ENCODE results near the gene FNBP1L. TPM values are rescaled to one million over a fixed set of nuclear protein-coding genes. Genes with fewer than 3 reads are reported as not detected.

The FNBP1L gene
- total RNA-seq (2014; rRNA removed; shearing (Covaris generic)): 27.1 and 34.9 TPM in 2 replicates

DNA sequence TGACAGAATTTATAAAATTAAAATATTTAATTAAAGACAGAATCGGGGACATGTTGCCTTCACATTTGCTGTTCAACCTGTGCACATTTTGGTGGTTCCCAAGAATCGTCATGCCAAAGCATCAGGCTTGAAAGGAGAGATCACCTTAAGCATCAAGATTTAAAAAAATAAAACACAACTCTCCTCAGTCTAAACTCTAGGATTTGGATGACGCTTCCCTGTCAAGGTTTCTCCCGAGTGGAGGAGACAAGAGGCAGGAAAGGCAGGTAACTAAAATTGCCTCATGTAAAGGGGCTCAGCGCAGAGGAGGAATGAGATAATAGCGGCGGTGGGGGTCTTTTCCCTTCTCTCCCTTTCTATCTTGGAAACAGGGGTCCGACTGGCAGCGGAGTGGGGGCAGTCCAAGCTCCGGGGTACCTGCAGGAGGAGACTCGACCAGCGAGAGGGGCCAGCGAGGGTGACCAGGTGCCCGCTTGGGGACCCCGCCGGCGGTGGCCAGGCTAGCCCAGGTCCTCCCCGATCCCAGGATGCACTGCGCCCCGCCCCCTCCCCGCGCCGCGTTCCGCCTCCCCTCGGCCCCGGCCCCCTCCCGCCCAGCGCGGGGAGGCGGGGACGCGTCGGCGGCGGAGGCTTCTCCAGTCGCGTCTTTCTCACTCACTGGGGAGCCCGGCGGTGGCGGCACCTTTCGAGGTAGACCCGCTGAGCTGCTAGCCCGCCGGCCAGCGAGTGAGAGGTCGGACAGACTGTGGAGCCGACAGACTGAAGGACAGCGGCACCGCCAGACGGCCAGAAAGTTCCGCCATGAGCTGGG lies at the start of gene FNBP1L:
Gene FNBP1L, plus strand, starts transcription at position 638 of the 811 bp plus-strand sequence. Its CDS starts 164 bp downstream, at position 802.
- DNase-seq (ENCODE audit: low spot score): peak; percentile 50

DNA sequence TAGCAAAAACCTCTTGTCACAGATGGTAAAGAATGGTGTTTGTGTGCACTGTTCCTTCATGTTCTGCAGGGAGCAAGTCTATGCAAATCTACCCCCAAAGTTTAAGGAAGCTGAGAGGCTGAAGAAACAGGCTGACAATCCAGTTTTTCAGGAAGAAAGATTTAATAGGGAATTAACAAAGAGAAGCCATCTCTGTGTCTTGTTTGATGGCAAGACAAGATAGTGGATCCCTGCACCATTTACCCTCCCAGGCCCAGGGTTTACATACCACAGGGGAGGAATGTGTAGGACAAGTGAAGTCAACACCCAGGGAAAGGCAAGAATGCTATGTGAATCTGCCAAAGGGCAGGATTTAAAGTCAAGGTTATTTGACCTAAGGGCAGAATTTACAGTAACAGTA lies 48.1 kb upstream of the FNBP1L start:
- no peak for DNase-seq (ENCODE audit: low spot score)

DNA sequence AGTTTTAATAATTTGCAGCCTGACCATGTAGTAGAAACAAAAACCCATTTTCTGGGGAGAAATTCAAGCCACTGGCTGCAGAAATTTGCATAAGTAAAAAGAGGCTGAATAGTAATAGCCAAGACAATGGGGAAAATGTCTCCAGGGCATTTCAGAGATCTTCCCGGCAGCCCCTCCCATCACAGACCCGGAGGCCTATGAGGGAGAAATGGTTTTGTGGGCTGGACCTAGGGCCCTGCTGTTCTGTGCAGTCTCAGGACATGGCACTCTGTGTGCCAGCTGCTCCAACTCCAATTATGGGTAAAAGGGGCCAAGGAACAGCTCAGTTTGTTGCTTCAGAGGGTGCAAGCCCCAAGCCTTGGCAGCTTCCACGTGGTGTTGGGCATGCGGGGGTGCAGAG lies 39.7 kb upstream of the FNBP1L start:
- DNase-seq (ENCODE audit: low spot score): no peak

DNA sequence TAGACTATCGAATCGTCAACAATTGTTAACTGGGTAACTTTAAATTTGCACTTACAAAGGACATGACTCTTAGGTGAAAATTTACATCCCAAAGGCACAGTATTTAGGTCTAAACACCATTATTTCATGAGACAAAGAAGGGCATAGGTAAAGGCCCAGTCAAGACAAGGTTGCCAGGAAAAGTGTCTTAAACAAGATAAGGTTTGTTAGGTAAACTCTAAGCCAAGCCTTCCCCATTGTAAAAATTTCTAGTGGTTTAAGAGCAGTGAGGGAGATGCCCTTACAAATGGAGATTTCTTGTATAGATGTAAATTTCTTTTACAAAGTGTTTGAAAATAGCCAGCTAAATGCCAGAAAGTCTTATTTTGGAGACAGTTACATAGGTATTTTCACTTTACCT lies 36.9 kb upstream of the FNBP1L start:
- DNase-seq (ENCODE audit: low spot score): no peak

DNA sequence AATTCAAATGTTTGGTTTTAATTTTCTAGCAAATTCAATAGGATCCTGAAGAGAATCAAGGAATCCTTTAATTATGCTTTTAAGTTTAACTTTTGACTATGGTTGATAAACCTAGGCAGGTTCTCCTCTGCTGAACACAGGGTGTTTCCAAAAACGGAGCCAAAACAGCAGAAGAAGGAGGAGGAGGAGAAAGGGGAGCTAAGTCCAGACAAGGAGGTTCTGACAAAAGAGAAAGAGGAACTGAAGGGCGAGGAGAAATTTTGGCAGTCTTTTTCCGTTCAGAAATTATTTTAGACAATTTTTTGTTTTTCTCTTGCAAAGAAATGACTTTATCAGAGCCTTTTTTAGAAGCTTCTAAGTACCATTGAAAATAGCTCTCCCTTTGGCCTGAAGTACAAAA lies 33.2 kb upstream of the FNBP1L start:
- no peak for DNase-seq (ENCODE audit: low spot score)

DNA sequence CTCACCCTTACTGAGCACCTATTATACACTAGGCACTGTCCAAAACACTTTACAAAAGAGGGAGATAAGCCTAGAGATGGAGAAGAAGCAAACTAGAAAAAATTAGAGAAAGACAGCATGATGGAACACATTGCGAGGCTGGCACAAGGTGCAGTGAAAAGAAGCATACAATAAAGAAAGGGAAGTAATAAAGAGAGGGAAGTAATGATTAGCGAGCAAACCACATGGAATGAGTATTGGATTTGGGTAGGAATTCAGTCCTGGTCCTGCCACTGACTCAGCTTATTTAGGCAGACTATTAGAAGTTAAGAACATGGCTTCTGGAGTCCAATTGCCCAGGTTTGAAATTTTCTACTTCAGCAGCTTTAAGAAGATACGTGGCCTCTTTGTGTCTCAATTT lies 32.6 kb upstream of the FNBP1L start:
- DNase-seq (ENCODE audit: low spot score): no peak

DNA sequence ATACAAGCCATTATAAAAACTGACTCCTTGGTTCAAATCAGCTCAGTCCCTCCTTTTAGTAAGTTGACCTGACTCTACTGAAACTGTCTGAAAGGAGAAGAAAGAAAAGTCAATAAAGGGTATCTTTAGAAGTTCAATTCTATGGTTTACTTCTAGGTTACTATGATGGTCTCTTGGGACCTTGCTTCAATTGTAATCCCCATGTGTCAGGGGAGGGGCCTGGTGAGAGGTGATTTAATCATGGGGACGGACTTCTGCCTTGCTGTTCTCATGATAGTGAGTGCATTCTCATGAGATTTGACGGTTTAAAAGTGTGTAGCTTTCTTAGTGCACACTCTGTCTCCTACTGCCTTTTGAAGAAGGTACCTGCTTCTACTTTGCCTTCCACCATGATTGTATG lies 31.7 kb upstream of the FNBP1L start:
- no peak for DNase-seq (ENCODE audit: low spot score)

DNA sequence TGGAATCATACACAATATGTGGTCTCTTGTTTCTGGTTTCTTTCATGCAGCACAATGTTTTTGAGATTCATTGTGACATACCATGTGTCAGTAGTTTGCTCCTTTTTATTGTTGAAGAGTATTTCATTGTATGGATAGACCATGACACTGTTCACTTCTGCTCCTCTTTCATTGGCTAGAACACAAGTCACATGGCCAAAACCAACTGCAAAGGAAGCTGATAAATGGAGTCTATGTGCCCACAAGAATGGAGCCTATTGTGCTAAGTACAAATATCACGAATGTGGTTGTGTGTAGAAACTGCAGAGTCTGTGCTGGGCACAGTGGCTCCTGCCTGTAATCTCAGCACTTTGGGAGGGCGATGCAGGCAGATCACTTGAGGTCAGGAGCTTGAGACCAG lies 28.6 kb upstream of the FNBP1L start:
- no peak for DNase-seq (ENCODE audit: low spot score)

DNA sequence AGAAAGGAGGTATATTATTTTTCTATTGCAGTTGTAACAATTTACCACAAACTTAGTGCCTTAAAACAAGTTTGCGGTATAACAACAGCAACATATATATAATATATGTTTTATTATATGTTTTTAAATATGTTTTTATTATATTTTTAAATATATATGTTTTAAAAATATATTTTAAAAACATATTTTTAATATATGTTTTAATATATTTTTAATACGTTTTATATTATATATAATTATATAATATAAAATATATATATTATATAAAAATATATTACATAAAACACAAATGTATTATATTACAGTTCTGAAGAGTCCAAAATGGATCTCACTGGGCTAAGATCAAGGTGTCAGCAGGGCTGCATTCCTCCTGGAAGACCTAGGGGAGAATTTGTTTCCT lies 27.5 kb upstream of the FNBP1L start:
- no peak for DNase-seq (ENCODE audit: low spot score)

DNA sequence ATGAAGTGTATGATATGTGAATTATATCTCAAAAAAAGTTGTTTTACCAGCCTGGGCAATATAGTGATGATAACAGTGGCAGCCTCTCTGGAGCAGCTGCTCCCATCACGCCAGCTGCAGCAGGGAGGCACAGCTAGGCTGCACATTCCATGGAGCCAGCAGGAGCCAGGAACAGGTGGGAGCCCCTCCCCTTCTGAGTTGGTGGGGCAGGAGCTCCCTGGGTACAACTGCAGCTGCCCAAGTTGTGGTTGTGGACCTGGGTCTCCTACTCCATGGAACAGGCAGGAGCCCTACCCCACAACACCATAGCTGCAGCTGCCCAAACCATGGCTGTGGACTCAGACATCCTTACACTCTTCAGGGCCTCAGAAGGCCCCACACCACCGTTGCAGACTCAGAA lies 21.7 kb upstream of the FNBP1L start:
- DNase-seq (ENCODE audit: low spot score): no peak

DNA sequence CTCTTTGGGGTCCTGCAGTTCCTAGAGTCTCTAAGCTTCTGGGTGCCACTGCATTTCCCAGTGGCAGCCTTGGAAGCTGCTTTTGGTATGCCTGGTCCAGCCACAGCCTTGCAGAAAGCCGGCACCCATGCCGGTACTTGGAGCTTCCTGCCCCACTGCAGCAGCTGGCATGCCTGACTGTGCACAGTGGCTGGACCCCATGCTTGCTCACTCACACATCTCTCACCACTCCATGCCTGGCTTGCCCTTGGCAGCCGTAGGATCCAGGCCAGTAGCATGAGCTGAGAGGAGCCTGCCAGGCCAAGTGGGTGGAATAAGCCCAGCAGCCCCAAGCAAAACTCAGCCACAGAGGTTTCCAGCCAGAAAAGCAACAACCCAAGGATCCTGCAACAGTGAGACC lies 20.3 kb upstream of the FNBP1L start:
- DNase-seq (ENCODE audit: low spot score): no peak

DNA sequence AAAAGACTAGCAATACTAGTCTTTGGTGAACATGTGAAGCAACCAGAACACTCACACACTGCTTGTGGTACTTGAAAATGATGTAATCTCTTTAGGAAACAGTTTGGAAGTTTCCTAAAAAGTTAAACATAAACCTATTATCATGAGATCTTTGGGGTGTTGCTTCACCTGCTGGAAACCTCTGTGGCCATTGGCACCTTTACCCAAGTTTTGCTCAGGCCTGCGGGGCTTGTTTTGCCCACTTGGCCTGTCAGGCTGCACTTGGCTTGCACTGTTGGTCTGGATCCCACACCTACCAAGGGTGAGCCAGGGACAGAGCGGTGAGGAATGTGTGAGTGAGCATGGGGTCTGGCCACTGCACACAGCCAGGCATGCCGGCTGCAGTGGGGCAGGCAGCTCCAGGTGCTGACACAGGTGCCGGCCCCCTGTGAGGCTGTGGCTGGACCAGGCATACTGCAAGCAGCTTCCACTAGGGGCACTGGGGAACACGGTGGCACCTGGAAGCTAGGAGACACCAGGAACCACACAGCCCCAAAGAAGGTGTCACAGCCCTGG lies 14.4 kb upstream of the FNBP1L start:
- DNase-seq (ENCODE audit: low spot score): no peak

DNA sequence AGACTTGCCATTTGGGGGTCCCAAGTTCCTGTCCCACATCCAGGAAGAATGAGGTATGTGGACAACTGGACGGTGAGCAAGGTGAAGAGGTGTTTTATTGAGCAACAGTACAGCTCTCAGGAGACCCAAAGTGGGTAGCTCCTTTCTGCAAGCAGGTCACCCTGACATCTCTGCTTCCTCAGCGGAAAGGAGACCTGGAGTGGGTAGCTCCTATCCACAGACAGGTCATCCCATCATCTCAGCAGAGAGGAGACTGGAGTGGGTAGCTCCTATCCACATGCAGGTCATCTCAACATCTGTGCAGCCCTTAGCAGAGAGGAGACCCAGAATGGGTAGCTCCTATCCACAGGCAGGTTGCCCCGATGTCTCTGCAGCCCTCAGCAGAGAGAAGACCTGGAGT lies 13.8 kb upstream of the FNBP1L start:
- no peak for DNase-seq (ENCODE audit: low spot score)

DNA sequence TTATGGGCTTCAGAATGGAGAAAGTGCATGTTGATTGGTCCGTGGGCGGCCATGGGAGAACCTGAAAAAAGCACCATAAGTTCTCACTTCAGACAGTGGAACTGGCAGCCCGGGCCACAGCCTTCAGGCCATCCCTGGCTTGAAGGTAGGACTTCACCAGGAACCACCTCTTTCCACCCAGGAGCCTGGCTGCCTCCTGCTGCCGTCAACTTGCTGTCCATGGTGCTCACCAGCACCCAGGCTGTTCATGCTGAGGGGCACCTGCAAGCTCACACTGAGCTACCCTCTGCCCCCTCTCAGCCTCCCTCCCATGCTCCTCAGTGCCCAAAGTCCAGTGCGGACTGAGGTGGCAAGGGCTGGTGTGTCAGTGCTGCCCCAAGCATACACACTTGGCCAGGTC lies 12.9 kb upstream of the FNBP1L start:
- no peak for DNase-seq (ENCODE audit: low spot score)

DNA sequence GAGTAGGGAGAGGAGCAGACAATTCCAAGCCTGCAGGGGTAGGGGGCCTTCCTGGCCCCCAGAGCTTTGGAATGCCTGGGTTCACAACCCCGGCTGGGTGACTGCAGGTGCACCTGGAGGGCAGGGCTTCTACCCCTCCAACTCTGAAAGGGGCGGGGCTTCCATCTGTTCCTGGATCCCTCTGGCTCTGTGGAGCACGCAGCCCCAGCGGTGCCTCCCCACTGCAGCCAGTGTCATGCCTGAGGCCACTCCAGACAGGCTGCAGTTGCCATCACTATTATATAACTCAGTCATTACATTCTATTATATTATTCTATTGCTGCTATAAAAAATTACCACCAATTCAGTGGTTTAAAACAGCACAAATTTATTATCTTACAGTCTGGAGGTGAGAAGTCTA lies 12.5 kb upstream of the FNBP1L start:
- no peak for DNase-seq (ENCODE audit: low spot score)

DNA sequence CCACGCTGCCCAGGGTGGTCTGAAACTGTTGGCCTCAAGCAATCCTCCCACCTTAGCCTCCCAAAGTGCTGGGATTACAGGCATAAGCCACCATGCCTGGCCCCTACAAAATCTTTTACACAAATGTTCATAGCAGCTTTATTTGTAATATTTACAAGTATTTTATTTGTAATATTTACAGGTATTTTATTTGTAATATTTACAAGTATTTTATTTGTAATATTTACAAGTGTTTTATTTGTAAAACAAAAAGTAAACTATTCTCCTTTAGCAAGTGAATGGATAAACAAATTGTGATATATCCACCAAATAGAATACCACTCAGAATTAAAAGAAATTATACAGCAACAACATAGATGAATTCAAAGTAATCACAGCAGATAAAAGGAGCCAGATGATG lies 11.4 kb upstream of the FNBP1L start:
- no peak for DNase-seq (ENCODE audit: low spot score)

DNA sequence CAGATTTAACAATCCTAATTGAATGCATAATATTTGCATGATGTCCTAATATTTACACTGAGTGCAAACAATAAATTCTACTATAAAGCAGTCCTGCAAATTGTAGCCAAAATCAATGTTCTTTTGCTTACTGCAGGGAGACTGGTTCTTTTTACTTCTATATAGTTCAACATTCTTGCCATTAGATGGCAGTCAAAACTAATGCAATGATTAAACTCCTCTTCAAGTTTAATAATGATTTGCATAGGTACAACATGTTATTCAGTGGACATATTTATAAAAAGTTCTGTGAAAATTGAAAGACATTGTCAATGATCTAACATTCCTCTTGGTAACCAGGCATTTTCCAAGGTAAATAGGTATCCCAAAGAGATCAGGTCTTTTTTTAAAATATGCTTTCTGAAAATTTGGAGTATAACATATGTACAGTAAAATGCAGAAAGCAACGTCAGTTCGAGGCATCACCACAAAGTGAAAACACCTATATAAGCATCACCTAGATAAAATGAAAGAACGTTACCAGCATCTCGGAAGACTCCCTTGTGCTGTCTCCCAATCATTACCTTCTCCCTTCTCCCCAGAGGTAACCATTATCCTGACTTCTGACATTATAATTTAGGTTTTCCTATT lies 9.8 kb upstream of the FNBP1L start:
- peak; percentile 45 for DNase-seq (ENCODE audit: low spot score)

DNA sequence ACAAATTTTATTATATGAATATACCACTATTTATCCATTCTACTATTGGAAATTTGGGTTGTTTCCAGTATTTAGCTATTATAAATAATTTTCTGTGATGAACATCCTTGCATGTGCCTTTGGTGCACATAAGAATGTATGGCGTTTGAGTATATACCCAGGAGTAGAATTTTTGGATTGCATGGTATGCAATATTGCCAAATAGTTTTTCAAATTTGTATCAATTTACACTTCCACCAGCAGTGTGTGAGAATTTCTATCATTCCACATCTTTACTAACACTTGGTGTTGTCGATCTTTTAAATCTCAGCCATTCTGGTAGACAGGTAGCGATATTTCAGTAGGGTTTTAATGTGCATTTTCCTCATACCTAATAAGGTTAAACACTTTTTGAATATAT lies 9.2 kb upstream of the FNBP1L start:
- no peak for DNase-seq (ENCODE audit: low spot score)

DNA sequence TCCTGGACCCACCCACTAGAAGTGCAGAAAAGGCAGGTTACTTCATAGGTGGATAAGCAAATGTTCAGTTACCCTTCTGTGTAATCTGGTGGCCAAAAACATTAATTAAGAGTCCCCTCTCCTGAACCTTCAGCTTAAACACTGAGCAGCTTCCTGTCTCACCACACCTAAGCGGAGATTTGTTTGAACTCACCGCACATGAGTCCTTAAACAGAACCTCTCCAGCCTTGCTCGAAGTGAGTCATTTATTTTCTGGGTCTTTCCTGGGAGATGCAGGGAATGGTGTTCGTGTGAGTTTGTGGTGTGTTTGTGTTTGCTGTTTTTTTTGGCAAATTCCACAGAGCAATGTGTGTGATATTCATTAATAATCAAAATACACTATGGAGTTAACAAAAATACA lies 7.6 kb upstream of the FNBP1L start:
- no peak for DNase-seq (ENCODE audit: low spot score)

DNA sequence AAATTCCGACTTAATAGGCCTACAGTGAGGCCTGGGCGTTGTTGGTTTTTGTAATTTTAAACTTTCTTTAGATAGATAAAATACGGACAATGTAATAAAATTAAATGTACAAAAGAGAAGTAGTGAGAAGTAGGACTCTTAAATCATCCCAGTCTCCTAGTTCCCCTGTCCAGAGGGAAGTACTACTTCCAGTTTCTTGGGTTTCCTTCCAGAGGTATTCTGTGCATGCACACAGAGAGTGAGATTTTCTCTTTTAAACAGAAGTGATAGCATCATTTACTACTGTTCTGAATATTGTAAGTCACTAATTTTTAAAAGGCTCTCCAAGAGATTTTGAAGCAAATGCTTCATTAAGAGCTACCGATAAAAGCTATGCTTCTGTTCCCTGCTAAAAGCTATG lies 7.2 kb upstream of the FNBP1L start:
- DNase-seq (ENCODE audit: low spot score): no peak

DNA sequence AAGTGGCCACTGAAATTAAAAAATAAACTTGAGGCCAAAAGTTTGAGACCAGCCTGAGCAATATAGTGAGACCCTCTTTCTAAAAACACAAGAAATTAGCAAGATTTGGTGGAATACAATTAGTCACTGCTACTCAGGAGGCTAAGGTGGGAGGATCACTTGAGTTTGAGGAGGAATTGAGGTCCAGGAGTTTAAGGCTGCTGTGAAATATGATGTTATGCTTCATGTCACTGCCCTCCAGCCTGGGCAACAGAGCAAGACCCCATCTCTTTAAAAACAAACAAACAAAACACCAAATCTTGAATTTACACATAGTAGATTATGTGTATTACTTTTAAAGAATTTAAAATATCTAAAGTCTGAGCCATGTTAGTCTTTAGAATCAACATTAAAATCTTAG lies 6.3 kb upstream of the FNBP1L start:
- no peak for DNase-seq (ENCODE audit: low spot score)

DNA sequence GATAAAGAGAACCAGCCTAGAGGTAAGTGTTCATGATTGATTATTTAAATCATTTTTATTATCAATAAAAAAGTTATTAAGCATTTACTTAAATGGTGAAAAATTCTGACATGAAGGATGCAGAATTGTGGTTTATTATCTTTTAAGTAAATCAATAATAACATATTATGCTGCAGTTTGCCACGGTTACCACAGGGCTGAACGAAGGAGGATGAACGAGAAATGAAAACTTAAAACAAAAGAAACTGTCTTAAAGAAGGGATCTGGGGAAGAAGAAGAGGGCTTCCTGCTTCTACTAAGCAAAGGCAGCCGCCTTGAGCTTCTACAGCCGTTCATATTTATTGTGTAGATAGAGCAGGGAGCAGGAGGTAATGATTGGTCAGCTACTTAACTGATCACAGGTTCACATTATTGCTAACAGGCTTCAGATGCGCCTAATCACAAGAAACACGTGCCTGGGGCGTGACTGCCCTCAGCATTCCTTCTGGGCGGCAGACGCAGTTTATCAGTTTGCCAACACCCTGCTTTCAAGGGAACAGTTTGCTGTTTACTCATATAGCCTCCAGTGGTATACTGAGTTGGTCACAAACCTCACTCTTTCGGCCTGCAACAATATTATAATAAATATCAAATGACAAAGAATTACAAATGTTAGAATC lies 5.8 kb upstream of the FNBP1L start:
- peak; percentile 43 for DNase-seq (ENCODE audit: low spot score)

DNA sequence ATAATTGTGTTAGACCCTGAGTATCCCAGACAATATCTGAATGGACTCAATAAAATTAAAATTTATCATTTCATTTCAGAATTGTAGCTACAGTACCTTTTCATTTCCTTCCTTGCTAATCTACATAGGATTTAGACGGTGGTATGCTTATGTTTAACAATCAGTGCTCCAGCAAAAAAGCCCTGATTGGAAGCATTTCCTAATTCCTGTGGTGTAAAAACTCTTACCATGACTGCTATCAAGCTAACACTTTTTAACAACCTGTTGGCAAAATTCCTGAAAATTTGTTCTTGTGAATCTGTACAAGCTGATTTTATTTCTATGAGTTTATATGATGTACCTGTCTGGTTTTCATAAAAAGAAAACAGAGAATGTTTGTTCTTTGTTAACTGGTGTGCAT lies 5.2 kb upstream of the FNBP1L start:
- DNase-seq (ENCODE audit: low spot score): no peak
